Mesodermal cell (in vitro differentiated cells): ENCODE results near the gene NPAS3. TPM values are rescaled to one million over a fixed set of nuclear protein-coding genes. Genes with fewer than 3 reads are reported as not detected.

Experiments used
- H3K27ac ChIP-seq: 2 replicates; pipeline ENCODE4 v1.7.0; 2013; ENCODE audit warnings: mild to moderate bottlenecking, low read depth, low read length, moderate library complexity; ENCODE audit not compliant: severe bottlenecking
- H3K36me3 ChIP-seq: 2 replicates; pipeline ENCODE4 v1.7.1; 2013; ENCODE audit warnings: mild to moderate bottlenecking, low read length, moderate library complexity; ENCODE audit not compliant: control insufficient read depth, insufficient read depth
- H3K4me1 ChIP-seq: one replicate; pipeline ENCODE4 v1.7.1; 2013; ENCODE audit warnings: mild to moderate bottlenecking, low read length; ENCODE audit not compliant: insufficient read depth, control insufficient read depth, poor library complexity, severe bottlenecking
- H3K4me3 ChIP-seq: 2 replicates; pipeline ENCODE4 v1.7.0; 2013; ENCODE audit warnings: low read length, control low read depth, mild to moderate bottlenecking; ENCODE audit not compliant: insufficient read depth, poor library complexity, severe bottlenecking; ENCODE audit errors: extremely low read depth
- H3K9me3 ChIP-seq: 2 replicates; pipeline ENCODE4 v1.7.1; 2013; ENCODE audit warnings: mild to moderate bottlenecking, low read length, moderate library complexity; ENCODE audit not compliant: control insufficient read depth
- WGBS, 2 experiments: methylation state at CpG; one replicate each; pipeline ENCODE4 v1.1.5; 2013; ENCODE audit warnings: missing lambda C conversion rate in 2 of 2; ENCODE audit not compliant: insufficient coverage in 2 of 2; 5-methylcytosine and 5-hydroxymethylcytosine counted together
- polyA plus RNA-seq, 2 experiments: library from polyadenylated mRNA; stranded (reverse); fragments of 50-300 nt; gene quantifications; one replicate each; pipeline ENCODE4 v1.2.3, GENCODE V29; 2013

Gene NPAS3
- polyA plus RNA-seq (2013, experiment 1 of 2): 1.4 TPM
- 0.56 TPM for polyA plus RNA-seq (2013, experiment 2 of 2)

- Histone ChIP-seq H3K27ac (peak within 1 kb of the TSS; percentile 75), H3K4me3 (peak within 1 kb of the TSS; percentile 55), H3K9me3 (no peaks in the 10 kb centered on the region), H3K36me3 (no peaks in the 10 kb centered on the region), H3K4me1 (peaks cover 7% of the 10 kb centered on the region)
- WGBS, 2 experiments: 0% methylated on average over 5 to 17 of the region's 92 CpGs
Measured at GRCh38 chr14:32938719-32939253, at the start of gene NPAS3. Gene NPAS3, plus strand, starts transcription at chr14:32938879.

DNA sequence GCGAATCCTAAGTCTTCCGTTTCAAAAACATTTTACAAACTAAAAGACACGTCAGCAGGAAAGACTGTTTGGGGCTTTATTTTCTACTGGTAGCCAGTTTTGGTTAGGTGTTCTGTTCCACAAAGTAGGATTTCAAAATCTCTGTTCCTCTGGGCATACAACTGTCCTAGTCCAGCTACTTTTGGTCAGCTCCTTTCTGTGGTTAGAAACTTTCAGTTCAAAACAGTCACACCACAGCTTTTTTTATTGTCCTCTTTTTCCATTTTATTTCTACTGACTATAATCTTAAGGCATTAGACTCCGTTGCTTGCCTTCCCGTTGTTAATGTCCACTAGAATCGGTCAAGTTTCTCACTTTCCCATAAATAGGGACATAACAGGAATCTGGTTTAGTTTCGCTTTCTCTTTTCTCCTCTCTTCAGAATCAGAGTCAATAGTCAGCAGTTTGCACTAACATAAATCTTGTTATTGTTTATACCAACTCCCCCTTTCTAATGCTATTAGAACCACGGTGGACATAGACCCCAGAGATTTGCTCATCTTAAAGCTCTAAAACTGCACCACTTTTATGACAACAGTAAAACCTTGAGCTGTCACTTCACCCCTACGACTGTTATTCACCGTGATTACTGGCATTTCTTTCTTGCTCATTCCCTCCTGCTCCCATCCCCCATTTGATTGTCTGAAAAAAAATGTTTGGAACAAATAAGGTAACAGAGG, 41.5 kb upstream of the NPAS3 start:
- Histone ChIP-seq H3K4me3 (no peak overlapping the region), H3K36me3 (no peaks in the 10 kb centered on the region), H3K27ac (no peak overlapping the region), H3K4me1 (no peaks in the 10 kb centered on the region), H3K9me3 (no peaks in the 10 kb centered on the region)
- WGBS, 2 experiments: 88% methylated on average over 6 to 7 of the region's 10 CpGs

- H3K9me3 ChIP-seq: no peaks in the 10 kb centered on the region
- WGBS, 2 experiments: 94 to 100% methylated on average over 2 to 4 of the region's 7 CpGs
- no peaks in the 10 kb centered on the region for H3K36me3 ChIP-seq
- H3K4me1 ChIP-seq: no peaks in the 10 kb centered on the region
- H3K4me3 ChIP-seq: no peak overlapping the region
- H3K27ac ChIP-seq: no peak overlapping the region
Measured at GRCh38 chr14:32897698-32898064, 41.0 kb upstream of the NPAS3 start.

- no peak overlapping the region for H3K4me3 ChIP-seq
- no peak overlapping the region for H3K27ac ChIP-seq
- no peaks in the 10 kb centered on the region for H3K9me3 ChIP-seq
- H3K36me3 ChIP-seq: no peaks in the 10 kb centered on the region
- no peaks in the 10 kb centered on the region for H3K4me1 ChIP-seq
- 100% methylated on average over 1 of the region's 2 CpGs; no CpG with 5 or more reads in 1 of the 2 experiments for WGBS, 2 experiments
Measured at GRCh38 chr14:32898876-32899275, 39.8 kb upstream of the NPAS3 start.

GRCh38 chr14:32900547-32900946, 38.1 kb upstream of the NPAS3 start:
- Histone ChIP-seq H3K4me3 (no peak overlapping the region), H3K4me1 (no peaks in the 10 kb centered on the region)
- 90 to 100% methylated on average over 3 of the region's 3 CpGs for WGBS, 2 experiments

GRCh38 chr14:32905013-32905412, 33.7 kb upstream of the NPAS3 start:
- Histone ChIP-seq H3K4me3 (no peak overlapping the region), H3K4me1 (no peaks in the 10 kb centered on the region), H3K9me3 (no peaks in the 10 kb centered on the region), H3K36me3 (no peaks in the 10 kb centered on the region), H3K27ac (no peak overlapping the region)
- 83% methylated on average over 1 of the region's 2 CpGs; no CpG with 5 or more reads in 1 of the 2 experiments for WGBS, 2 experiments

More at GRCh38 chr14:32900547-32900946, 38.1 kb upstream of the NPAS3 start:
- no peaks in the 10 kb centered on the region for H3K9me3 ChIP-seq
- H3K36me3 ChIP-seq: no peaks in the 10 kb centered on the region
- no peak overlapping the region for H3K27ac ChIP-seq

GRCh38 chr14:32906672-32907071, 32.0 kb upstream of the NPAS3 start:
- 78 to 90% methylated on average over 1 of the region's 3 CpGs for WGBS, 2 experiments
- H3K9me3 ChIP-seq: no peaks in the 10 kb centered on the region

GRCh38 chr14:32908196-32909084, 30.2 kb upstream of the NPAS3 start:
- 74 to 83% methylated on average over 3 of the region's 9 CpGs for WGBS, 2 experiments
- Histone ChIP-seq H3K4me3 (no peak overlapping the region), H3K9me3 (no peaks in the 10 kb centered on the region), H3K27ac (no peak overlapping the region), H3K4me1 (no peaks in the 10 kb centered on the region), H3K36me3 (no peaks in the 10 kb centered on the region)

More at GRCh38 chr14:32906672-32907071, 32.0 kb upstream of the NPAS3 start:
- H3K27ac ChIP-seq: no peak overlapping the region
- H3K4me1 ChIP-seq: no peaks in the 10 kb centered on the region
- no peaks in the 10 kb centered on the region for H3K36me3 ChIP-seq
- H3K4me3 ChIP-seq: no peak overlapping the region

DNA sequence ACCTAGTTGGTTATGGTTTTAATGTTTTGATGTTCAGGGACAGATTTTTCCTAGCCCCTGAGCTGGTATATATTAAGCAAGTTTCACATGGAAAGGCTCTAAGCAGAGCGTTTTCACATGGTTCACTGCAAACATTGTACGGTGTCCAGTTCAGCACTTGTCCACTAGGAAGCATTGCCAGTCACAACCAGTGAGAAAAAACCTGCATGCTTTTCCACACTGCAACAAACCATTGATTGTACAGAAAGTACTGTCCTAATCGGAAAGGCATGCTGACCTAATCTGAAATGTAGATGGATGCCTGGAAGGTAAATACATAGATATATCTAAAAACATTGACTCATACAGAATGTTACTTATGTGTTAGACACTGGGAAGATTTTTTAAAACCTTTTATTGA, 25.0 kb upstream of the NPAS3 start:
- Histone ChIP-seq H3K27ac (no peak overlapping the region), H3K4me1 (no peaks in the 10 kb centered on the region), H3K36me3 (no peaks in the 10 kb centered on the region), H3K9me3 (no peaks in the 10 kb centered on the region), H3K4me3 (no peak overlapping the region)
- 76 to 89% methylated on average over 2 of the region's 3 CpGs for WGBS, 2 experiments

DNA sequence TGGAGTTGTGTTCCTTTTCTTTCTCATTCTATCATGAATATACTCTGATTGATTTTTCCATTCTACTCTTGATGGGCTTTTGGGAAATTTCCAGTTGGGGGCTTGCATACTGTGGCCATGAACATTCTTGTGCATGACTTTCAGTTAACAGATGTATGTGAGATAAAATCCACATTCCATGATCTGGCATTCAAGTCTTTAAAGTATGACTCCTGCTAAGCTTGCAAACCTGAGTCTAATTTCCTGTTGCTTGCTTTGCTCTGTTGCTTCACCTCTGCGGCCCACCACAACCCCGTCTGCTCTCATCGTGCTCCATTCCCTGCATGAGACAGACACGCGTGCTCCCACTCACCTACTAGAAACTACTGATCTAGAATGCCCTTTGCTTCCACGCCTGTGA, 24.3 kb upstream of the NPAS3 start:
- 91 to 94% methylated on average over 6 of the region's 6 CpGs for WGBS, 2 experiments
- H3K4me1 ChIP-seq: no peaks in the 10 kb centered on the region
- H3K9me3 ChIP-seq: no peaks in the 10 kb centered on the region

More for the DNA sequence above, 24.3 kb upstream of the NPAS3 start:
- Histone ChIP-seq H3K27ac (no peak overlapping the region), H3K4me3 (no peak overlapping the region), H3K36me3 (no peaks in the 10 kb centered on the region)
